Eye (tissue), 1 donor: Measurements from ENCODE around the gene PTGES.
A peak's percentile ranks its signal among the peaks of the same experiment; 100 is the strongest.
"Not testable (repeated sequence)": the region's sequence is repeated elsewhere in the genome, so short reads cannot be mapped to it uniquely, and the experiment has no call there.

Experiments used
- DNase-seq: peaks from one replicate; pipeline ENCODE4 v3.0.0-alpha.2; 2015

PTGES gene

GRCh38 chr9:129769669-129770068 is 16.8 kb upstream of the PTGES start:
- DNase-seq = no peak

GRCh38 chr9:129768486-129768885 is 15.6 kb upstream of the PTGES start:
- DNase-seq = no peak

- DNase-seq = no peak
Observed at GRCh38 chr9:129765764-129766317, 13.0 kb upstream of the PTGES start.

GRCh38 chr9:129762985-129763926 is 10.4 kb upstream of the PTGES start:
- DNase-seq = no peak

- not testable (repeated sequence) for DNase-seq
Observed at GRCh38 chr9:129762370-129762984, 9.6 kb upstream of the PTGES start.

GRCh38 chr9:129761901-129762369 is 9.1 kb upstream of the PTGES start:
- DNase-seq = peak; percentile 50

- DNase-seq = no peak
Observed at GRCh38 chr9:129761293-129761900, 8.6 kb upstream of the PTGES start.

GRCh38 chr9:129760784-129761183 is 7.9 kb upstream of the PTGES start:
- not testable (repeated sequence) for DNase-seq

GRCh38 chr9:129759804-129760502 is 7.1 kb upstream of the PTGES start:
- DNase-seq = no peak

- DNase-seq = no peak
Observed at GRCh38 chr9:129759319-129759718, 6.5 kb upstream of the PTGES start.

- no peak for DNase-seq
Observed at GRCh38 chr9:129757045-129757444, 4.2 kb upstream of the PTGES start.

- DNase-seq = no peak
Observed at GRCh38 chr9:129756191-129756590, 3.3 kb upstream of the PTGES start.

- DNase-seq = no peak
Observed at GRCh38 chr9:129755151-129755550, 2.3 kb upstream of the PTGES start.

GRCh38 chr9:129751841-129752801 is 721 bp downstream of the PTGES start:
- no peak for DNase-seq

GRCh38 chr9:129750013-129750638 is 2.7 kb downstream of the PTGES start:
- no peak for DNase-seq

GRCh38 chr9:129749575-129749974 is 3.3 kb downstream of the PTGES start:
- DNase-seq = no peak

GRCh38 chr9:129749052-129749451 is 3.8 kb downstream of the PTGES start:
- not testable (repeated sequence) for DNase-seq

- DNase-seq = no peak
Observed at GRCh38 chr9:129748249-129748648, 4.6 kb downstream of the PTGES start.

GRCh38 chr9:129746092-129746777 is 6.6 kb downstream of the PTGES start:
- DNase-seq = no peak

GRCh38 chr9:129745200-129745599 is 7.6 kb downstream of the PTGES start:
- no peak for DNase-seq
